GM21717 (cell line): Measurements from ENCODE around the gene RELL1.
A peak's percentile ranks its signal among the peaks of the same experiment; 100 is the strongest.

ENCODE experiments used
- ATAC-seq: cut with Tn5 transposase; IDR thresholded peaks from one replicate; pipeline ENCODE4 v1.9.1; 2021; ENCODE audit warnings: mild to moderate bottlenecking, moderate library complexity; ENCODE audit not compliant: unreplicated experiment

The RELL1 gene

GRCh38 chr4:37603711-37604110, 82.5 kb downstream of the RELL1 start:
- ATAC-seq = no peak

- ATAC-seq = no peak
These were observed 83.1 kb downstream of the RELL1 start for GRCh38 chr4:37603070-37603468.

DNA sequence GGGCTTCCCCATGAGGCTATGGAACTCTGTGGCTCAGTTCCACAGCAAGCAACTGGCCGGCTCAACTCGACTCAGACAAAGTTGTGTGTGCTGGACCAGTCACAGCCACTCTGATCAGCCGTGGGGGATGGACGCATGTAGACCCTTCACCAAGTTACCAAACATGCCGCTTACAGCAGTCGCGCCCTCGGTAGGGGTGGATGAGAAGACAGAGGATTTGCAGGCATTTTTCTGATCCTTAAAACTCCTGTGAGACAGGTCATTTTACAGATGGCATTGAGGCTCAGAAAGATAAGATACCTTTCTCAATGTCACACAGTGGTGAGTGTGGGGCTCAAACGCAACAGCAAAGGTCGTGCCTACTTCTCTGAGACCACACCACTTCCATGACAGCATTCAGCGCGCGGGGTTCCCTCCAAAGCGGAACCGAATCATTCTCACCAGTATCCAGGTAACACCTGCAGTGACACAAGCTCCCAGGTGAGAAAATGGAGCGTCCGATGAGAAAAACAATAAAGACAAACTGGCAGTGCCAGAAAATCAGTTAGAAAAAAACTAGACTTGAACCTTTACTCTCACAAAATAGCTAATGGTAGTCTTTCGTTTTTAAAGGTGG, 83.6 kb downstream of the RELL1 start:
- ATAC-seq = no peak

DNA sequence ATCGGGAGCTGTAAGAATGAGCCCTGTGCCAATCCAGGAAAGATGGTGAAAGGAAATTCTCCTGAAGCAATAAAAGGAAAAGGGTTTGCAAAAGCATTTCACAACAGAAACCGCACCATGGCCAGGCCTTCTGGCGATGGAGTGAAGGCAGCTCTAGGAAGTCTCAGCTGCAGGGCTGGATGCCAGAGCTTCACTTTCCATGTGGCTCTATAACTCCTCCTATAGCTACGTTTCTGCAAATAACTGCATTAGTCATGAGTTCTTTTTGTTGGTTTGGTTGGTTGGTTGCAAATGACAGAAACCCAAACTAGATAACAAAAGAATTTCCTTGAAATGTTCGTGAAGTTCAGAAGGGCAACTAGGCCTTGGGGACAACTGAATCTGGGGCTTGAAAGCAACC, 84.6 kb downstream of the RELL1 start:
- no peak for ATAC-seq

- no peak for ATAC-seq
These were observed 86.9 kb downstream of the RELL1 start for GRCh38 chr4:37599092-37599790.

DNA sequence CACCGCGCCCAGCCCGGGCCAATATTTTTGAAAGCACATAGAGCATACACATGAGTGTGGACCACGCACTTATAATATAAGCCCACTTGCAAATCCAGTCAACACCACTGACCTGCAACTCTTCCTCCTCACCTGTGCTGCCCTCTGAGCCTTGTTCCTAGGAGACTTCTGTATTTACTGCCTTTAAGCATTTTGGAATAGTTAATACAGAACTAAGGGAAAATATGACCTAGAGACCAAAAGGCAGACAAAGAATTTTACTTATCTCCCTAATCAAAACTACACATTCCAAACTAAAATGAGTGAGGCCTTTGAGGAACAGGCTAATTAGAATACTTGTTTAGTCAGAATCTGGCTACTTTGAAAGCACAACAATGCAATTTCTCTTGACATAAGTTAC, 89.1 kb downstream of the RELL1 start:
- ATAC-seq = no peak

GRCh38 chr4:37595875-37596680, 90.1 kb downstream of the RELL1 start:
- no peak for ATAC-seq

DNA sequence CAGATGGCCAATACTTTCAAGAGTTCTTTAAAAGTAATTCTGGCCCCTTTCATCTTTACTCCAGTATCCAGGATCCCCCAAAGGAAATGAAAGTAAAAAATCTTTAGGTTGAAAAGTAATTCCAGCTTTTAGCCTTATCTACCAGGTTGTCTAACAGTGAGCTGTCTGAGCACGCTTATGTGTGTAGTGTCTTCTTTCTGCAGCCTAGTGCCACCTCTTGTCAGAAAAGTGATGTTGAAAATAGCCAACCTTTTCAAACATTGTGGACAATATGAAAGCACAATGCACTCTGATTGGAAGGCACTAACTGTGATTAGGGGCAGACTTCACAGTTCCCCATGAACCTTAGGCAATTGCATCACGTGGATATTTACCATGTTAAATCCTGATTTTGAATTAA, 92.1 kb downstream of the RELL1 start:
- ATAC-seq = no peak

DNA sequence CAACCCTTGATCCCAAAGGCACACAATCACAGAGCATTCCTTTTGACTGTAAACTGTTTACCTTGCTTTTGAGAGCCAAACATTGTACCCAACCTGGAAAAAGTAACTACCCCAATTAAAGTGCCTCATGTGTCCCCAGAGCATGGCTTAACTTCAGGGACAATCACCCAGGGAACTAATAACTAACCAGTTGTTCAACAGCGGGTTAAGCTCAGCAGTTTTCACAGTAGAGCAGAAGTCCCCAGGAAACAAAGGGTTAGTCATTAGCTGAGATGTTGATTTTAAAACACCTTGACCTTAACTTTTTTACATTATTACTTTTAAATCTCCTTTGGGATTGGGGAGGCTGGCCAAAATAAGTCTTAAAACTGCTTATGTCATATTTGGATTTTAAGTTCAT, 94.8 kb downstream of the RELL1 start:
- ATAC-seq = no peak

DNA sequence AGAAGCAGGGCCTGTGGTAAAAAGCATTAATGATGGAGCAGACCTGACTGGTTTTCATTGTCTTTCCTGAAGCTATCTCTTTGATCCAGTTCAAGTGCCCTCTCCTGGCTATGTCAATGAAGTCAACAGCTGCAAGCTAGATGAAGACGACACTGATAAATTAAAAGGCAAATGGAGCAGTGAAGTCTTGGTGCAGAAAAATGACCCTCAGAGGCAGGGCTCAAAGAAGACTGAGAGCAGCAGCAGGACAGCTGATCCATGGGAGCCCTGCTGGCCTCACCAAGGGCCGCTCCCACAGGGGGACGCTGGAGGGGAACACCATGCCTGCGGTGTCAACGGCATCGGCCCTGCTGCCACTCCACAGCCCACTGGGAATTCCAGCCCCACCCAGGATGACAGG, 96.2 kb downstream of the RELL1 start:
- no peak for ATAC-seq

DNA sequence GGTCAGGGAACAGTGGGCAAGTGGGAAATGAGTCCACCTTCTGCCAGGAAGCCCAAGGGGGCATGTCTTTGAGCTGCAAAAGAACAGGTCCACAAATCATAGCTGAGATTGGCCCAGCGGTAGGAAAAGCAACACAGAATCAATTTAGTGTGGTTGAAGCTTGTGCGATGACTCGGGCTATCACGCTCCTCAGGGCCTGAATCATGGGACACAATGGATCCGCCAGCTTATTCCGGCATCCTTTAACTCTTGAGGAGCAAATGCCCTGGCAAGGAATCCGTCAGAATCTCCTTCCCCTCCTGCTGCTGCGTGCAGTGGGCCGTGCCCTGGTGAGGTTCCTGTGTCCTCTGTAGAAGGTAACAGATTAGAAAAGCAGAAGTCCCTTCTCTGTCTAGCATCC, 98.0 kb downstream of the RELL1 start:
- no peak for ATAC-seq

DNA sequence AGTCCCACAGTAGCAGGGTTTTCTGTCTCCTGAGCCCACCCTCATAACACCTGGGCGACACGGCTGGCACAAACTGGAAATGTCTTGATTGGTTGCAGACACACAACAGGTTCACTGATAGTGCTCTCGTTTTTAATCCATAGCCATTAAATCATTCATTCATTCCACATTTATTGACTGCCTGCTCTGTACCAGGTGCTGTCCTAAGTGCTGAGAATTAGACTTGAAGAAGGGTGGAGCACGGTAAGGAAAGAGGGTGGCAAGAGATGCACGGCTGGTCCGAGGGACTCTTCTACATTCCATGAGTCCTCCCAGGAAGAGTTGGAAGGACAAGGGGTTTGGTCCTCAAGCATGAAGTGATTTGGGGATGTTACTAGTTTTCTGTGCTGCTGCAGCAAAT, 100.0 kb downstream of the RELL1 start:
- ATAC-seq = no peak

GRCh38 chr4:37584493-37585060, 101.6 kb downstream of the RELL1 start:
- ATAC-seq = no peak

DNA sequence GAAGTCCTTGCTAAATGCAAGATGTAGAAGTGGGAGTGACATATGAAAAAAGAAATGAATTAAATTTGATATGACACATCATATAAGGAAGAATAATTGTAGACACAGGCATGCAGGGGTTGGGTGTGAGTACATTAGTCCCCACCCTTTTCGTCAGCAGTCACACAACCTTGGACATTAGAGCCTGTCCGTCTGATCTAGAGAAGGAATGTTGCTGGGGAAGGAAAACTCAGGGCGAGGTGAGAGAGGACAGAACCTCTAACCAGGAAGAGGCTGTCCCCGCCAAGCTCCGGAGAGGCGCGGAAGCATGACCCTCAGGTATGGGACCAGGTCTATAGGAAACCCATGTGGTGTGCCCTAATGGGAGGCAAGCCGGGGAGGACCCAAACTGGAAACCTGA, 102.1 kb downstream of the RELL1 start:
- no peak for ATAC-seq

DNA sequence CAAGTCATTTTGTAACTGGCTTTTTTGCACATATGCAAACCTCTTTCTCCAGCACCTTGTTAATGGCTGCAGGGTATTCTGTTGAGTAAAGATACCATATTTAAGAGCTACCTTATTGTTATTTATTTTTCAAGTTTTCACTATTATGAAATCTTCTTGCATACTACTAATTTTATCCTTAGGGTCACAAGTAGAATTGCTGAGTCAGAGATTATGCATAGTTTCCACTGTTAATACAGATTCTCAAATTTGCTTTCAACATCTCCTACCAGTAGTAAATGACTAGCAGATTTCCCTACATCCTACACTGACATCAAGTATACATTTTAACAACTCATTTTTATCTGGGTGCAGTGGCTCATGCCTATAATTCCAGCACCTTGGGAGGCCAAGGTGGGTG, 112.6 kb downstream of the RELL1 start:
- no peak for ATAC-seq

DNA sequence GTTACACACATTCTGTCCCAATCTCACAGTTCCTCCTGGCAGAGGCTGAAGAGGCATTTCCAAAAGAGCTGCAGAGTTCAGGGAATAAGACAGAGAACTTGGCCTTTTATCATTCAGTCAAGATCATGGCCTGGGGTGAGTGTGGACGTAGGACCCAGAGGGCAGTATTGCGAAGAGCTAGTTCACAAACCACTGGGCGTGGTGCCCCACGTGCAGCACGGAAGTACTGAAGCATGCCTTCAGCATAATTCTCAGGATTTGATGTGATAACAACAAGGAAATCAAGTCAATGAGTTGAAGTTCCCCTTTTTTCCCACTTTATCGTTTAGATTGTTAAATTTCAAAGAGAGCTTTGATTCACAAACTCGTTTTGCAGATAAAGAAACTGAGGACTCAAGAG, 117.7 kb downstream of the RELL1 start:
- ATAC-seq = no peak

- ATAC-seq = no peak
These were observed 118.3 kb downstream of the RELL1 start for GRCh38 chr4:37567836-37568235.

DNA sequence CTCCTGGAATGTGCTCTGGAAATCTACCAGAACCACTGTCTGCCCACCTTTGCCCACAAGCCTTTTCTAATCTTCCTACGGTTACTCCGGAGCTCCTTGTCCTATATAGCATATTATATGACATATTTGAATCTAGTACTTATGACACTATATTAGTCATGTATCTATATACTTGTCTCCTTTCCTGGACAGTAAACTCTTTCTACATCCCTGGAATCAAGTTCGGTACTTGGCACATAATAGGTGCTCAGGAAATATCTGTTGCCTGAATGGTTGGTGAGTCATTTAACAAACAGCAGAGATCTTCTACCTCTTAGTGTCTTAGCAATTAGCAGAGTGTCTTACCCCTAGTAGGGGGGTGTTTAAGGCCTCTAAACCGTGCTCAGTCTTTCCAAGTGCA, 123.6 kb downstream of the RELL1 start:
- no peak for ATAC-seq

DNA sequence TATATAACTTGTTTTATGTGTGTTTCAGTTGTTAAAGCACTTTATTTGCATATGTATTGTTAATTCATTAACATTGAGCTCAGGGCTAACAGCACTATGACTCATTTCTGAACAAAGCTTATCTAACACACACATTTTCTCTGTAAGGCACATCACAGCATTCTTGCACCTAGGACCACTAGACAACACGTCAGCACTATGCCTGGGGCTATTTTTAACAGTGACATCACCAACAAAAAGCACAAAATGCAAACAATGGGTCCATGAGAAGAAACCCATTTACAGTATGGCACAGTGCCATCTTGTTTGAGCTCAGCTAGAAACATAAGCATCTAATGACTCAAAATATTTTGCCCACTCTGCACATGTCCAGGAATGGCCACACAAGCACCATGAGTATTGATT, 124.4 kb downstream of the RELL1 start:
- peak; percentile 86 for ATAC-seq

DNA sequence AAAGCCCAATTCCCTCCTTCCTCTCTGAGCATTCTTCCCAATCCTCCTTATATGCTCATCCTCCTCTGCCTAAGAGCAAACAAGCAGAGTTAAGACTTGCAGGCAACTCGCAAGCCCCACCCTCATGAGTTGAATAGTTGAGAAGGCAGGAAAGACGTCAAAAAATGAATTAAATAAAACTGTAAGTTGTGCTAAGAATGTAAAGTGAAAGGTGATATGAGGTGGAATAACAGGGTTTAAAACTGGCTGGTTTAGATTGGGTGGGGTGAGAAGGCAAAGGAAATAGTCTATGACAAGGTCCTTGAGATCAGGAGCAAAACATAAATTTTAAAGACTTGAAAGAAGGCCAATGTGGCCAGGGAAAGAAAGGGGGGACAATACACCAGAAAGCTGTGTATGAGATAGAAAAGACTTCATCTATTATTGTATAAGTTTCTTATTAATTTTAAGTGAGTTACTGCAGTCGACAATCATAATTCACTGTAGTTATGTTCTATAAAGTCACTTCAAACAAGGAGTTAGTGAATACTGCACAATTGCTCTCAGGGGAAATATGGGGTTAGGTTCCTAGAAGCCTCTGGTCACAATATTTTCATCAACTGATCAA, 124.9 kb downstream of the RELL1 start:
- ATAC-seq = no peak
